Astrocyte of the cerebellum (primary cell): ENCODE results near the gene C12orf54.
"Not testable (repeated sequence)": the region's sequence is repeated elsewhere in the genome, so short reads cannot be mapped to it uniquely, and the experiment has no call there.

ENCODE experiments used
- DNase-seq: peaks from one replicate; pipeline ENCODE4 v3.0.0-alpha.2; 2011; ENCODE audit warnings: low read depth
- H3K4me3 ChIP-seq: 2 replicates; pipeline ENCODE4 v1.5.1; 2011; ENCODE audit warnings: mild to moderate bottlenecking, low read depth, low read length, moderate library complexity
- in situ Hi-C: cut with HindIII; loops from 2 replicates; pipeline ENCODE4 v1.10.0; 2017; ENCODE audit warnings: low sequenced_read_pairs
- TF ChIP-seq, protein P1 (sequence below): IDR thresholded peaks from 2 replicates; pipeline ENCODE4 v1.5.1; 2012; ENCODE audit warnings: low read length, low read depth, moderate library complexity, mild to moderate bottlenecking; ENCODE audit errors: missing control alignments

The C12orf54 gene

DNA sequence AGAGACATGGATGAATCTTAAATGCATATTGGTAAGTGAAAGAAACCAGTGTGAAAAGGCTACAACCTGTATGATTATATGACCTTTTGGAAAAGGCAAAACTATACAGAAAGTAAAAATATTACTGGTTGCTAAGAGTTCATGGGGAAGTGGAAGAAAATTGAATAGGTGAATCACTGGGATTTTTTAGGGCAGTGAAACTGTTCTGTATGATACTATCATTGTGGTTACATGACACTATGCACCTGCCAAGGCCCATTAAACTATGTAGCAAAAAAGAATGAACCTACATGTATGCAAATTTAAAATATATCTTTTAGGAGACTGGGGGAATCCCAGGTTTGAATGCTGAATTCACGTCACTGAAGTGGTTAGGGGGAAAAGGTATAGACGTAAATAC is 30.6 kb downstream of the C12orf54 start:
- in situ Hi-C loops = no loop called here
- H3K4me3 ChIP-seq = no peak overlapping the region
- DNase-seq = no peak
- TF ChIP-seq, protein P1, sequence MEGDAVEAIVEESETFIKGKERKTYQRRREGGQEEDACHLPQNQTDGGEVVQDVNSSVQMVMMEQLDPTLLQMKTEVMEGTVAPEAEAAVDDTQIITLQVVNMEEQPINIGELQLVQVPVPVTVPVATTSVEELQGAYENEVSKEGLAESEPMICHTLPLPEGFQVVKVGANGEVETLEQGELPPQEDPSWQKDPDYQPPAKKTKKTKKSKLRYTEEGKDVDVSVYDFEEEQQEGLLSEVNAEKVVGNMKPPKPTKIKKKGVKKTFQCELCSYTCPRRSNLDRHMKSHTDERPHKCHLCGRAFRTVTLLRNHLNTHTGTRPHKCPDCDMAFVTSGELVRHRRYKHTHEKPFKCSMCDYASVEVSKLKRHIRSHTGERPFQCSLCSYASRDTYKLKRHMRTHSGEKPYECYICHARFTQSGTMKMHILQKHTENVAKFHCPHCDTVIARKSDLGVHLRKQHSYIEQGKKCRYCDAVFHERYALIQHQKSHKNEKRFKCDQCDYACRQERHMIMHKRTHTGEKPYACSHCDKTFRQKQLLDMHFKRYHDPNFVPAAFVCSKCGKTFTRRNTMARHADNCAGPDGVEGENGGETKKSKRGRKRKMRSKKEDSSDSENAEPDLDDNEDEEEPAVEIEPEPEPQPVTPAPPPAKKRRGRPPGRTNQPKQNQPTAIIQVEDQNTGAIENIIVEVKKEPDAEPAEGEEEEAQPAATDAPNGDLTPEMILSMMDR = no peak

DNA sequence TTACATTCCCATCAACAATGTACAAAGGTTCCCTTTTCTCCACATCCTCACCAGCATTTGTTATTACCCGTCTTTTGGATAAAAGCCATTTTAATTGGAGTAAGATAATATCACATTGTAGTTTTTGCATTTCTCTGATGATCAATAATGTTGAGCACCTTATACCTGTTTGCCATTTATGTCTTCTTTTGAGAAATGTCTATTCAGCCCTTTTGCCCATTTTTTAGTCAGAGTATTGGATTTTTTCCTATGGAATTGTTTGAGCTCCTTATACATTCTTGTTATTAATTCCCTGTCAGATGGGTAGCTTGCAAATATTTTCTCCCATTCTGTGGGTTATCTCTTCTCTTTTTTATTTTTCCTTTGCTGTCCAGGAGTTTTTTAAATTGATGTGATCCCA is 32.4 kb downstream of the C12orf54 start:
- no peak for DNase-seq
- TF ChIP-seq, protein P1 = no peak
- H3K4me3 ChIP-seq = no peak overlapping the region
- in situ Hi-C loops = no loop called here

GRCh38 chr12:48520381-48520780 is 38.1 kb downstream of the C12orf54 start:
- H3K4me3 ChIP-seq, DNase-seq, in situ Hi-C loops: not testable (repeated sequence)

DNA sequence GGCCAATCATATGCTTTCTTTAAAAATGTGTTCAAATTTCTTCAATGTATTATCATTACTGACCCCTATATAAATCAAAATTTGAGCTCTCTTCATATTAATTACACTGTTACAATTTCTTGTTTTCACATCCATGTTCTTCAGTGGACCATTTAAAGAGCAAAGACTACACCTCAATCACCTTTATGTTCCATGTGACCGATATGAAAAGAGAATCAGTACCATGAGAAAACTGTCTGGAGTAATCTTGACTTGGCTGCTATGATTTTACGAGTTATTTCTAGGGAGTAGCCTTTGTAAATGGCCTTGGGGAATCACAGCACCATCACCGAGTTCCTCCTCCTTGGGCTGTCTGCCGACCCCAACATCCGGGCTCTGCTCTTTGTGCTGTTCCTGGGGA is 43.0 kb downstream of the C12orf54 start, which contains the start of gene OR8S1:
OR8S1 (plus strand) TSS at position 301 of the 400 bp plus-strand sequence; CDS start at position 301, 0 bp downstream.
- no peak for DNase-seq
- in situ Hi-C loops = no loop called here
- TF ChIP-seq, protein P1 = no peak
- H3K4me3 ChIP-seq = no peak within 1 kb of the TSS

DNA sequence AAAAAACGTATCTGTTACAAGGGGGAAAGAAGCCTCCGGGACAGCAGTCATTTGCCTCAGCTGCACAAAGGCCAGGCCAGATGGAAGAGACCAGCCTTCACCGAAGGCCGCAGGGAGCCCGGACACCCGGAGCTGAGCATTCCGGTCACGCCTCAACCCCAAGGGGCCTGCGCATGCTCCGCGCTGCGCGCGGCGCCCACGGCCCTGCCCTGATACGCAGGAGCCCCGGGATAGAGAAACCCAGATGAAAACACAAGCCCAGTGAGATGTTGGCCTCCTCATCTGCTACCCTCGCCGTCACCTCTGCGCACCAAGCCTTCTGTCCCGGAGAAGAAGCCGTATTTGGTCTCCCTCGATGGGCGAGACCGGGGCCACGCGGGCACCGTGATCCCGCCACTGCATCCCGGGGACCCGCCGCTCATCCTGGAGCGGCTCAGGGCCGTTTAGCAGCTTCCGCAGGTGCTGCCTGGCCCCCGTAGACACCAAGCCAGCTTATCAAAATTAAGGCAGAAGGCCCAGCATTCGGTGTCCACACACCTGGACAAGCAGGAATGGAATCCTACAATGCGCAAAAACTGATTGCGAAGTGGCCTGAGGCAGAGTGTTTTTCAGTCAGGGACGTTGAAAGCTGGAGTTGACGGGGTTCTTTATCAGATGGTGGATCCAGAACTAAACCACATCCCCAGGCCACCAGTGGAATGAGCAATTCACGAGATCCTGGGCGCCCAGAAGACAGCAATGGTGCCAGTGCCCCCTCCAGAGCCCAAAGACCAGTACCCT is 45.8 kb downstream of the C12orf54 start:
- in situ Hi-C loops = no loop called here
- no peak for DNase-seq
- TF ChIP-seq, protein P1 = no peak
- no peak overlapping the region for H3K4me3 ChIP-seq

GRCh38 chr12:48532601-48533000 is 50.3 kb downstream of the C12orf54 start:
- DNase-seq = no peak
- in situ Hi-C loops = no loop called here
- TF ChIP-seq, protein P1 = no peak
- no peak overlapping the region for H3K4me3 ChIP-seq

DNA sequence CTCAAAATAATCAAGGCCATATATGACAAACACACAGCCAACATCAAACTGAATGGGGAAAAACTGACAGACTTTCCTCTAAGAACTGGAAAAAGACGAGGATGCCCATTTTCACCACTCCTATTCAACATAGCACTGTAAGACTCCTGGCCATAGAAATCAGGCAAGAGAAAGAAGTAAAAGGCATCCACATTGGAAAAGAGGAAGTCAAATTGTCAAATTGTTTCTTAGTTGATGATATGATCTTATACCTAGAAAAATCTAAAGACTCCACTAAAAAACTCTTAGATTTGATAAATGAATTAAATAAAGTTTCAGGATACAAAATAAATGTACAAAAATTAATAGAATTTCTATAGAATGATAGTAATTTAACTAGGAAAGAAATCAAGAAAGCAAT is 54.3 kb downstream of the C12orf54 start:
- no peak overlapping the region for H3K4me3 ChIP-seq
- no peak for DNase-seq
- TF ChIP-seq, protein P1 = no peak
- in situ Hi-C loops = no loop called here
